ACC112 (cell line): ENCODE measurements around the gene DOC2A.
"Not testable (repeated sequence)": the region's sequence is repeated elsewhere in the genome, so short reads cannot be mapped to it uniquely, and the experiment has no call there.

Source experiments
- H2AFZ ChIP-seq: fragments of 200-600 bp; sonication (generic); one replicate; pipeline ENCODE4 v1.6.0; 2017; ENCODE audit warnings: antibody characterized with exemption, low read length; ENCODE audit not compliant: unreplicated experiment
- H3K27ac ChIP-seq: fragments of 200-600 bp; sonication (generic); 2 replicates; pipeline ENCODE4 v1.5.1; 2014; ENCODE audit warnings: low read depth, mild to moderate bottlenecking, antibody characterized with exemption, low read length, moderate library complexity
- H3K27me3 ChIP-seq: fragments of 200-600 bp; sonication (generic); 2 replicates; pipeline ENCODE4 v1.6.1; 2014; ENCODE audit warnings: mild to moderate bottlenecking, antibody characterized with exemption, low read length, moderate library complexity, mixed read lengths; ENCODE audit not compliant: insufficient read depth
- H3K36me3 ChIP-seq: fragments of 200-600 bp; sonication (generic); 2 replicates; pipeline ENCODE4 v1.6.1; 2016; ENCODE audit warnings: mild to moderate bottlenecking, antibody characterized with exemption, low read length, moderate library complexity, mixed read lengths; ENCODE audit not compliant: insufficient read depth
- H3K4me1 ChIP-seq: fragments of 200-600 bp; sonication (generic); one replicate; pipeline ENCODE4 v1.6.1; 2016; ENCODE audit warnings: low read length, mixed read lengths; ENCODE audit not compliant: insufficient read depth, unreplicated experiment, control insufficient read depth
- H3K4me3 ChIP-seq: fragments of 200-600 bp; sonication (generic); 2 replicates; pipeline ENCODE4 v1.5.1; 2014; ENCODE audit warnings: mild to moderate bottlenecking, low read depth, low read length
- H3K79me2 ChIP-seq: fragments of 200-600 bp; sonication (generic); one replicate; pipeline ENCODE4 v1.6.0; 2016; ENCODE audit warnings: low read length; ENCODE audit not compliant: control insufficient read depth, unreplicated experiment, insufficient read depth

The DOC2A gene

DNA sequence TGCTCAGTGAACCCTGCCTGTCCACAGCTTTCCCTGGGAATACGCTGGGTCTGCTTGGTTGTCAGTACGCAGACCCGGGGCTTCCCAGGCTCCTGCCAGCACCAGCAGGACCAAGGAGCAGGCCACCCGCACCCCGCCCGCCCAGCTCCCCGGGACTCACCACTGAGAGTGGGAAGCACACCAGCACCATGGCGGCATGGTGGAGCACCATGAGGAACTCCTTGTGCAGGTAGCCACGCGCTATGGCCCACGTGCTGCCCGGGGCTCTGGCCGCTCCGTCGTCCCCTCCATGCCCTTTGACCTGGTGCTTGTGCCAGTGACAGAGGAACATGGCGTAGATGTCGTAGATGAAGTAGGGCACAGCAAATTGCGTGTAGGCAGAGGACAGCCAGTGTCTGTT lies 15.6 kb upstream of the DOC2A start:
- no peaks in the 10 kb centered on the region for H3K36me3 ChIP-seq
- H3K79me2 ChIP-seq: no peaks in the 10 kb centered on the region
- H3K27ac ChIP-seq: no peak overlapping the region
- H2AFZ ChIP-seq: no peak overlapping the region
- no peak overlapping the region for H3K4me3 ChIP-seq
- no peaks in the 10 kb centered on the region for H3K4me1 ChIP-seq
- H3K27me3 ChIP-seq: peaks cover 40% of the 10 kb centered on the region

DNA sequence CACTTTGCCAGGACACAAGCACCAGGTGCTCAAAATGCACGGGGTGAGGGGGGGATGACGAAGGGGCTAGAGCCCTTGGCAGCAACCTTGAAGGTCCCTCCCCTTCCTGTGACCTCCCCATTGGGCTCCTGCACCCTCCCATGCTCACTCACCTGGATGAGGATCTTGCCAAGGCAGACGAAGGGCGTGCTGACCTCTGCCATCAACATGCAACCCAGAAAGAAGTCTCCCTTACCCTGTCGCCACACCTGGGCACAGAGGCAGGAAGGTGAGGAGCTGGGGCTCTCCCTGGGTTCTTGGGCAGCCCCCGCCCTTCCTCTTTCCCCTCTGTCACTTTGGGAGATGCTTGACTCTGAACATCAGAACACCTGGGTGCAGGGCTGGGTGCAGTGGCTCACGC lies 14.7 kb upstream of the DOC2A start:
- Histone ChIP-seq H3K36me3 (no peaks in the 10 kb centered on the region), H3K4me3 (no peak overlapping the region), H3K27ac (no peak overlapping the region), H2AFZ (no peak overlapping the region), H3K27me3 (peaks cover 33% of the 10 kb centered on the region), H3K4me1 (no peaks in the 10 kb centered on the region), H3K79me2 (no peaks in the 10 kb centered on the region)

DNA sequence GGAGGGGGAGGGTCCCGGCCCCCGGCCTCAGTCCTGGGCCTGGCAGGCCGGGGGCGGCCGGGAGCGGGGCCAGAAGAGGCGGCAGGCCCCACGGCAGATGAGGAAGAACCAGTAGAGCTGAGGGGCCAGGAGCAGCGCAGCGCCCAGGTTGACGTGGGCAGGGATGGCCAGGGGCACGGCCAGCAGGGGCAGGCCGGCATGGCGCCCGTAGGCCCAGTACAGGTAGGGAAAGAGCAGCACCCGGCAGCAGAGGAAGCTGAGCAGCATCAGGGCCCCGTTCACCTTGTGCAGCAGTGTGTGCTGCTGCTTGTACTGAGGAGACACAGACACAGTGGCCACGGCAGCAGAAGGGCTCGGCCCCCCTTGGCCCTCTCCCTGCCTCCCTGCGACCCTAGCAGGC lies 14.3 kb upstream of the DOC2A start:
- Histone ChIP-seq H3K79me2 (no peaks in the 10 kb centered on the region), H3K27ac (no peak overlapping the region), H3K4me3 (no peak overlapping the region), H2AFZ (no peak overlapping the region), H3K36me3 (no peaks in the 10 kb centered on the region), H3K4me1 (no peaks in the 10 kb centered on the region), H3K27me3 (peaks cover 29% of the 10 kb centered on the region)

DNA sequence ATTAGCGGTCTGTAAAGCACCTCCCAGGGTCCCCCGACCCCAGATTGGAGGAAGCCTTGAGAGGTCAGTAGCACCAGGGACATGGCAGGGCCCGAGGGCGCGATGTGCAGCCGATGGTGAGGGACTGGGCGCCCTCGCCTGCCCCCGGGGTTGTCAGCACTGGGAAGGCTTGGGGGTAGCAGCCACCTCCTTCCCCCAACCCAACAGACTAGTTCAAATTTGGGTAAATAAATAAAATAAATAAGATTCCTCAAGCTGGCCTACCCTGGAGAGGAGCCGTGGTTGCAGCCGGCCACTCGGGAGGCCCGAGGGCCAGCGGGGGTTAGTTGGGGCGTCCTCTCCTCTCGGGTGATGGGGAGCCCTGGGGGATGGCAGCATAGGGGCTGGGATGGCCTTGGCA lies 13.6 kb upstream of the DOC2A start:
- Histone ChIP-seq H3K27ac (no peak overlapping the region), H3K79me2 (no peaks in the 10 kb centered on the region), H2AFZ (no peak overlapping the region), H3K36me3 (no peaks in the 10 kb centered on the region), H3K4me1 (no peaks in the 10 kb centered on the region), H3K4me3 (no peak overlapping the region), H3K27me3 (peaks cover 22% of the 10 kb centered on the region)

DNA sequence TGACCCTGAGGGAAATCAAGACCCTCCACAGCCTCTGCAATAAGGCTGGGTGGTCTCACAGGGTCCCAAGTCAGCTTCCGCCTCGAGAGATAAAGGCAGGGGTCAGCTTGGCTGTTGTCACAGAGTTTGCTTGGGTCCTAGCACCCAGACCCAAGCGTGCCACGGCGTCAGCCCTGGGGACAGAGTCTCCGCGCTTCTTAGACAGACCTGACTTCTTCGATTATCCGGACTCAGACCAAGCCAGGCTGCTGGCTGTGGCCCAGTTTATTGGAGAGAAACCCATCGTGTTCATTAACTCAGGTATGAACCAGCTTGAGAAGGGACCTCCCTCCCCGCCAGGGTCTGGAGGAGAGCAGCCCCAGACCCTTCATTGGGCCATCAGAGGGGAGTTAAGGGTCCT lies 12.8 kb upstream of the DOC2A start:
- Histone ChIP-seq H3K27me3 (peaks cover 18% of the 10 kb centered on the region), H3K4me3 (no peak overlapping the region), H2AFZ (no peak overlapping the region), H3K79me2 (no peaks in the 10 kb centered on the region), H3K27ac (no peak overlapping the region), H3K4me1 (no peaks in the 10 kb centered on the region), H3K36me3 (no peaks in the 10 kb centered on the region)

DNA sequence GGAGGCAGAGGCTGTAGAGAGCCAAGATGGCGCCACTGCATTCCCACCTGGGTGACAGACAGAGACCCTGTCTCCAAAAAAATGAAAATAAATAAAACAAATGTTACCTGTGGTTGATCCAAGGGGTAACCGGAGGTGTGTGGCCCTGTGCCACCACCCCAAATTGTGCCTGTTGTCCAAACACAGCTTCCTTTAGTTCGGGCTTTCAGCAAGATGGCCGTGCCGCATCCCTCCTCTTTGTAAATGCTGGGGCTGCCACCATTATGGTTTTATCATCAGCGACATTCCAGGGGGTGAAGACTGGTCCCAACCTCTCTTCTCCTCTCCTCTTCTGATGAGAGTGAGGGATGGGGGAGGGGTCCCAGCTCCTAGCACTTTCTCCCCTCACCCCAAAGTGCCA lies 12.1 kb upstream of the DOC2A start, which contains the start of gene C16orf92:
Gene C16orf92, plus strand, starts transcription at position 312 of the 400 bp plus-strand sequence. CDS start 143 bp downstream, outside the sequence.
- H3K4me1 ChIP-seq: no peaks in the 10 kb centered on the region
- peaks cover 18% of the 10 kb centered on the region for H3K27me3 ChIP-seq
- H3K4me3 ChIP-seq: no peak within 1 kb of the TSS
- no peak within 1 kb of the TSS for H3K27ac ChIP-seq
- H2AFZ ChIP-seq: no peak within 1 kb of the TSS
- no peaks in the 10 kb centered on the region for H3K36me3 ChIP-seq
- no peaks in the 10 kb centered on the region for H3K79me2 ChIP-seq

DNA sequence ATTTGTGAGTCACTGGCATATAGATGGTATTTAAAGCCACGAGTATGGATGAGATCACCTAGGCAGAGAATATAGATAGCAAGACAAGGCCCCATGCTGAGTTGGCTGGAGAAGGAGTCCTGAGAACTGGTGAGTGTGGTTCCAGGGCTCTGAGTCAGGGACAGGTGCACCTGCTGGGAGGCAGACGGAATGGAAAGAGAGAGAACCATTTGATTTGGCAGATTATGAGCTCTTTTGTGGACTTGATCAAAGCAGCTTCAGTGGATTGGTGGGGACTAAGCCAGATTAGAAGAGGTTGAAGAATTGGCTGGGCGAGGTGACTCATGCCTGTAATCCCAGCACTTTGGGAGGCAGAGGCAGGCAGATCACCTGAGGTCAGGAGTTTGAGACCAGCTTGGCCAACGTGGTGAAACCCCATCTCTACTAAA lies 7.9 kb upstream of the DOC2A start:
- Histone ChIP-seq H3K79me2 (no peaks in the 10 kb centered on the region), H2AFZ (no peak overlapping the region), H3K36me3 (no peaks in the 10 kb centered on the region), H3K4me1 (no peaks in the 10 kb centered on the region), H3K27me3 (no peaks in the 10 kb centered on the region; the same call in 1 of the 2 replicates), H3K27ac (no peak overlapping the region), H3K4me3 (no peak overlapping the region)

DNA sequence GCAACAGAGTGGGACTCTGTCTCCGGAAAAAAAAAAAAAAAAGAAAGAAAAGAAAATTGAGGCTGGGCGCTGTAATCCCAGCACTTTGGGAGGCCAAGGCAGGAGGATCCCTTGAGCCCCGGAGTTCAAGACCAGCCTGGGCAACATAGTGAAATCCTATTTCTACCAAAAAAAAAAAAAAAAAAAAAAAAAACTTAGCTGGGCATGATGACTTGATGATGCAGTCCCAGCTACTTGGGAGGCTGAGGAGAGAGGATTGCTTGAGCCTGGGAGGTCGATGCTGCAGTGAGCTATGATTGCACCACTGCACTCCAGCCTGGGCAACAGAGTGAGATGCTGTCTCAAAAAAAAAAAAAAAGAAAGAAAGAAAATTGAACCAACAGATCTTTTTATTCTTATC lies 7.1 kb upstream of the DOC2A start:
- not testable (repeated sequence) for H3K4me3 ChIP-seq, H3K4me1 ChIP-seq, H3K36me3 ChIP-seq, H3K27ac ChIP-seq, H3K79me2 ChIP-seq, H3K27me3 ChIP-seq, H2AFZ ChIP-seq

DNA sequence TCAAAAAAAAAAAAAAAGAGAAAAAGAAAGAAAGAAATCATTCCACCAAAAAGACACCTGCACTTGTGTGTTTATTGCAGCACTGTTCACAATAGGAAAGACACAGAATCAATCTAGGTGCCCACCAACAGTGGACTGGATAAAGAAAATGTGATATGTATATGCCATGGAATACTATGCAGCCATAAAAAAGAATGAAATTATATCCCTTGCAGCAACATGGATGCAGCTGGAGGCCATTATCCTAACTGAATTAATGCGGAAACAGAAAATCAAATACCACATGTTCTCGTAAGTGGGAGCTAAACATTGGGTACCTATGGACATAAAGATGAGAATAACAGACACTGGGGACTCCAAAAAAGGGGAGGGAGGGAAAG lies 6.4 kb upstream of the DOC2A start:
- no peak overlapping the region for H3K27ac ChIP-seq
- H3K4me1 ChIP-seq: no peaks in the 10 kb centered on the region
- H3K79me2 ChIP-seq: no peaks in the 10 kb centered on the region
- no peaks in the 10 kb centered on the region for H3K27me3 ChIP-seq
- H2AFZ ChIP-seq: no peak overlapping the region
- H3K36me3 ChIP-seq: no peaks in the 10 kb centered on the region
- H3K4me3 ChIP-seq: no peak overlapping the region

DNA sequence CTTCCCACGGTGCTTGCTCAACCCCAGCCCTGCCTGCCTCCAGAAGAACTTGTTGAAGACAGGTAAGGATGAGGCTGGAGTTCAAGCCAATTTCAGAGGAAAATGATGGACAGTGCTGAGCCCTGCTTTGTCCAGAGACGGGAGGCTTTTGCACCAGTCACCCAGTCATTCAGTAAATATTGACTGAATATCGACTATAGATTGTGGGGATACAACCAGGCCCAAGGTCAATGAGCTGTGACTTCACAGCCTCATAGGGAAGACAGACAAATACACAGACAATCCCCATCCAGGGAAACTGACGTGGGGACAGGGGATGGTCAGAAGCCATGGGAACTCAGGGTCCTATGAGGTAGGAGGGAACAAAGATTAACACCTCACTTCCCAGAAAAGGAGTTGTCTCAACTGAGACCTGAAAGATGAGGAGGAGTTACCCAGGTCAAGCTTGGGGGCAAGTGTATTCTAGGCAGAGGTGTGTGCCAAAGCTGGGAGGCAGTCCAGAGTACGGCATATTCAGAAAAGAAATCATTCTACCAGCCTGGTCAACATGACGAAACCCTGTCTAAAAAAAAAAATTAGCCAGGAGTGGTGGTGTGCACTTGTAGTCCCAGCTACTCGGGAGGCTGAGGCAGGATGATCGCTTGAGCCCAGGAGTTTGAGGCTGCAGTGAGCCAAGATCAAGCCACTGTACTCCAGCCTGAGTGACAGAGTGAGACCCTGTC lies 5.9 kb upstream of the DOC2A start:
- H2AFZ ChIP-seq: no peak overlapping the region
- peaks cover 3% of the 10 kb centered on the region; the same call in 1 of the 2 replicates for H3K27me3 ChIP-seq
- H3K4me3 ChIP-seq: no peak overlapping the region
- no peaks in the 10 kb centered on the region for H3K79me2 ChIP-seq
- H3K27ac ChIP-seq: no peak overlapping the region
- no peaks in the 10 kb centered on the region for H3K36me3 ChIP-seq
- no peaks in the 10 kb centered on the region for H3K4me1 ChIP-seq

DNA sequence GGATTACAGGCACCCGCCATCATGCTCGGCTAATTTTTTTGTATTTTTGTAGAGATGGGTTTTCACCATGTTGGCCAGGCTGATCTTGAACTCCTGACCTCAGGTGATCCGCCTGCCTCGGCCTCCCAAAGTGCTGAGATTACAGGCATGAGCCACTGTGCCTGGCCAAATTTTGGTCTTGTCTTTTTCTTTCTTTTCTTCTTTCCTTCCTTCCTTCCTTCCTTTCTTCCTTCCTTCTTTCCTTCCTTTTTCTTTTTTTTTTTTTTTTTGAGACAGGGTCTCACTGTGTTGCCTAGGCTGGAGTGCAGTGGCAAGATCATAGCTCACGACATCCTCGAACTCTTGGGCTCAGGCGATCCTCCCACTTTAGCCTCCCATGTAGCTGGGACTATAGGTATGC lies 4.6 kb upstream of the DOC2A start:
- H3K4me1 ChIP-seq, H2AFZ ChIP-seq, H3K79me2 ChIP-seq, H3K36me3 ChIP-seq, H3K4me3 ChIP-seq, H3K27ac ChIP-seq: not testable (repeated sequence)
- peaks cover 16% of the 10 kb centered on the region for H3K27me3 ChIP-seq
